ENCODE measurements around the gene SYT9.

GRCh38 chr11:7484131-7484530 lies 232.4 kb downstream of the SYT9 start:
- TF ChIP-seq CTCF (IDR thresholded peaks at IDR 0.05; ENCODE audit: low read depth, low read length, missing input control), result no peak
- TF ChIP-seq YY1 (IDR thresholded peaks at IDR 0.05), result no peak
- no peak for TF ChIP-seq MAX (IDR thresholded peaks at IDR 0.05)
- no peak for TF ChIP-seq ZBTB33 (IDR thresholded peaks at IDR 0.05)
- no peak for TF ChIP-seq SP1 (IDR thresholded peaks at IDR 0.05)
- no peak for TF ChIP-seq RAD21 (IDR thresholded peaks at IDR 0.05)
- TF ChIP-seq JUND (IDR thresholded peaks at IDR 0.05), result no peak
- no peak for TF ChIP-seq REST (IDR thresholded peaks at IDR 0.05)
- no peak for TF ChIP-seq ATF3 (IDR thresholded peaks at IDR 0.05)
- no peak for TF ChIP-seq TAF1 (conservative IDR thresholded peaks at IDR 0.05)

All from liver (tissue), 3 donors.